Gastroesophageal sphincter (tissue), 3 donors: ENCODE data around the gene CDC42BPG.

ENCODE experiments used
- EP300 ChIP-seq: sonication (generic); formaldehyde crosslinking; IDR thresholded peaks from one replicate; pipeline ENCODE4 v1.6.1; 2017; ENCODE audit warnings: antibody characterized with exemption, mild to moderate bottlenecking
- POLR2A ChIP-seq, 2 donors: fragments of 450-650 bp; IDR thresholded peaks; one replicate each; pipeline ENCODE4 v1.6.1; 2017; ENCODE audit warnings: antibody characterized with exemption in 2 of 2, mild to moderate bottlenecking in 2 of 2, moderate library complexity in 1 of 2
- POLR2AphosphoS5 ChIP-seq: sonication (generic); formaldehyde crosslinking; IDR thresholded peaks from one replicate; pipeline ENCODE4 v1.6.1; 2017; ENCODE audit warnings: antibody characterized with exemption
- TF ChIP-seq, protein P1 (sequence below), 4 experiments: fragments of 200-600 bp in 2 of 4; fragments of 450-650 bp in 2 of 4; sonication (generic) in 1 of 4; IDR thresholded peaks; one replicate each; pipeline ENCODE4 v1.5.1; 2017 to 2019; ENCODE audit warnings: antibody characterized with exemption in 4 of 4, mild to moderate bottlenecking in 2 of 4, moderate library complexity in 2 of 4

DNA sequence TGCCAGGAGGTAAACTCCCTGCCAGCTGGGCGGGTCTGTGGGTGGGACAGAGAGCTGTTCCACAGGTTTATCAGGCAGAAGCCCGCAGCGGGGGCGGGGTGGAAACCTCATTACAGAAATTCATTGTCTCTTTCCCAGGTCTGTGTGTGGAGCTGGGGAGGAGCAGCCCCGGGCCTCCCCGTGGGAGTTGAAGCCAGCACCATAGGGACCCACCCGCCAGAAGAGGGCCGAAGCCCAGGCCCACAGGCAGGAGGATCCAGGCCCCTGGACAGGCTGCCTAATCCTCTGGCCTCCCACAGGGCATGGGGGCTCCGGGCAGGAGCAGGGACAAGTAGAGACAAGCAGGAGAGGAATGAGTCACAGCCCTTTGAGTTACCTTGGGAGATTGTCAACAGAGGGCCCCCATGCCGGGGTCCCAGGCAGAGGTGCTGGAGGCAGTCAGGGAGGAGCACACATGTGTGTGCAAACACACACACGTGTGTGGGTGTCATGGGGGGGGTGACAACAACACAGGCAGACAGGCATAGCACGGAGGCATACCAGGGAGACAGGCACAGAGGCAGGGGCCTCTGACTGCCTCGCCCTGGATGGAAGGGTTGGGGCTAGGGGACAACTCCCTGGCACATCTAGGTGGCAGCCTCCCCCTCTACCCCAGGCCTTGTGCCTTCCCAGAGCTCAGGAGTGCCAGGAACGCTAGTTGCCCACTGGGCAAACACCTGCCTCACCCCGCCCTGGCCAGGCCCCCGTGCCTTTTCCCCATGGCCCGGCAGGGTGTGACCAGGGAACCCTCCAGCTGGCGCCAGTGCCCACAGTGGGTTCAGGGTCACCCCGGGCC lies 1.4 kb downstream of the CDC42BPG start:
- no peak for TF ChIP-seq POLR2A (IDR thresholded peaks at IDR 0.05)
- TF ChIP-seq POLR2AphosphoS5 = no peak
- TF ChIP-seq, protein P1, sequence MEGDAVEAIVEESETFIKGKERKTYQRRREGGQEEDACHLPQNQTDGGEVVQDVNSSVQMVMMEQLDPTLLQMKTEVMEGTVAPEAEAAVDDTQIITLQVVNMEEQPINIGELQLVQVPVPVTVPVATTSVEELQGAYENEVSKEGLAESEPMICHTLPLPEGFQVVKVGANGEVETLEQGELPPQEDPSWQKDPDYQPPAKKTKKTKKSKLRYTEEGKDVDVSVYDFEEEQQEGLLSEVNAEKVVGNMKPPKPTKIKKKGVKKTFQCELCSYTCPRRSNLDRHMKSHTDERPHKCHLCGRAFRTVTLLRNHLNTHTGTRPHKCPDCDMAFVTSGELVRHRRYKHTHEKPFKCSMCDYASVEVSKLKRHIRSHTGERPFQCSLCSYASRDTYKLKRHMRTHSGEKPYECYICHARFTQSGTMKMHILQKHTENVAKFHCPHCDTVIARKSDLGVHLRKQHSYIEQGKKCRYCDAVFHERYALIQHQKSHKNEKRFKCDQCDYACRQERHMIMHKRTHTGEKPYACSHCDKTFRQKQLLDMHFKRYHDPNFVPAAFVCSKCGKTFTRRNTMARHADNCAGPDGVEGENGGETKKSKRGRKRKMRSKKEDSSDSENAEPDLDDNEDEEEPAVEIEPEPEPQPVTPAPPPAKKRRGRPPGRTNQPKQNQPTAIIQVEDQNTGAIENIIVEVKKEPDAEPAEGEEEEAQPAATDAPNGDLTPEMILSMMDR (IDR thresholded peaks at IDR 0.05) = no peak
- TF ChIP-seq EP300 = no peak
